HEK293 (cell line): ENCODE results near the gene BRF1.
A peak's percentile ranks its signal among the peaks of the same experiment; 100 is the strongest.

ENCODE experiments used
- CTCF ChIA-PET: fragments of 350-600 bp; formaldehyde crosslinking; extraction: SDS; loops from one replicate; lab custom pipeline; 2021; ENCODE audit warnings: antibody characterized with exemption; lab: Yijun Ruan, JAX
- POLR2A ChIA-PET: fragments of 300-600 bp; formaldehyde crosslinking; extraction: SDS; loops from one replicate; lab custom pipeline; 2020; ENCODE audit warnings: antibody characterized with exemption, inconsistent platforms; lab: Yijun Ruan, JAX
- H3K27ac ChIP-seq: fragments of 200-500 bp; sonication (Bioruptor generic); 2 replicates; pipeline ENCODE4 v1.5.1; 2014; ENCODE audit warnings: low read depth, low read length, control low read depth, inconsistent platforms; ENCODE audit errors: extremely low read depth
- H3K36me3 ChIP-seq, 2 experiments: fragments of 200-500 bp in 1 of 2; sonication (Bioruptor generic) in 1 of 2; 1 replicate in 1 of 2; 2 replicates in 1 of 2; pipeline ENCODE4 v1.5.1; 2014 to 2017; ENCODE audit warnings: inconsistent platforms in 2 of 2, low read length in 2 of 2; ENCODE audit not compliant: control insufficient read depth in 2 of 2, insufficient read depth in 1 of 2
- H3K4me1 ChIP-seq: fragments of 200-500 bp; sonication (Bioruptor generic); 2 replicates; pipeline ENCODE4 v1.5.1; 2014; ENCODE audit warnings: mild to moderate bottlenecking, low read length, inconsistent platforms; ENCODE audit not compliant: control insufficient read depth, insufficient read depth
- H3K4me3 ChIP-seq: 2 replicates; pipeline ENCODE4 v1.5.1; 2011; ENCODE audit warnings: low read depth, mild to moderate bottlenecking, control low read depth, low read length, moderate library complexity
- H3K9me3 ChIP-seq: fragments of 200-500 bp; sonication (Bioruptor generic); 2 replicates; pipeline ENCODE4 v1.5.1; 2014; ENCODE audit warnings: low read depth, low read length, inconsistent platforms; ENCODE audit not compliant: control insufficient read depth, insufficient read depth
- EGR2 ChIP-seq: fragments of 450-650 bp; formaldehyde crosslinking; IDR thresholded peaks from 2 replicates; pipeline ENCODE4 v1.5.1; 2016; ENCODE audit warnings: low read depth, missing biosample characterization, missing genetic modification characterization
- GLI4 ChIP-seq: fragments of 450-650 bp; formaldehyde crosslinking; IDR thresholded peaks from 2 replicates; pipeline ENCODE4 v1.5.1; 2016; ENCODE audit warnings: missing biosample characterization, missing genetic modification characterization
- GLIS1 ChIP-seq: fragments of 450-650 bp; formaldehyde crosslinking; IDR thresholded peaks from 2 replicates; pipeline ENCODE4 v1.5.1; 2016; ENCODE audit warnings: missing biosample characterization, missing genetic modification characterization
- GLIS2 ChIP-seq: fragments of 450-650 bp; formaldehyde crosslinking; IDR thresholded peaks from 2 replicates; pipeline ENCODE4 v1.5.1; 2016; ENCODE audit warnings: missing biosample characterization, missing genetic modification characterization
- HIC1 ChIP-seq: fragments of 450-650 bp; formaldehyde crosslinking; IDR thresholded peaks from 2 replicates; pipeline ENCODE4 v1.5.1; 2016; ENCODE audit warnings: missing biosample characterization, missing genetic modification characterization
- KLF8 ChIP-seq: fragments of 450-650 bp; formaldehyde crosslinking; IDR thresholded peaks from 2 replicates; pipeline ENCODE4 v1.5.1; 2016; ENCODE audit warnings: missing biosample characterization, missing genetic modification characterization
- PATZ1 ChIP-seq: fragments of 450-650 bp; formaldehyde crosslinking; IDR thresholded peaks from 2 replicates; pipeline ENCODE4 v1.5.1; 2016; ENCODE audit warnings: missing biosample characterization, missing genetic modification characterization
- PRDM10 ChIP-seq: fragments of 450-650 bp; formaldehyde crosslinking; IDR thresholded peaks from 2 replicates; pipeline ENCODE4 v1.5.1; 2016; ENCODE audit warnings: missing biosample characterization, missing genetic modification characterization
- SALL2 ChIP-seq: fragments of 450-650 bp; formaldehyde crosslinking; IDR thresholded peaks from 2 replicates; pipeline ENCODE4 v1.5.0; 2017; ENCODE audit warnings: missing biosample characterization, mild to moderate bottlenecking, missing genetic modification characterization, borderline replicate concordance
- SCRT2 ChIP-seq: fragments of 450-650 bp; formaldehyde crosslinking; IDR thresholded peaks from 2 replicates; pipeline ENCODE4 v1.5.1; 2016; ENCODE audit warnings: missing biosample characterization, missing genetic modification characterization
- SP2 ChIP-seq: fragments of 450-650 bp; formaldehyde crosslinking; IDR thresholded peaks from 2 replicates; pipeline ENCODE4 v1.5.1; 2016; ENCODE audit warnings: missing biosample characterization, missing genetic modification characterization
- SP7 ChIP-seq: fragments of 450-650 bp; formaldehyde crosslinking; IDR thresholded peaks from 2 replicates; pipeline ENCODE4 v1.5.1; 2016; ENCODE audit warnings: missing biosample characterization, missing genetic modification characterization
- ZBTB26 ChIP-seq: fragments of 450-650 bp; formaldehyde crosslinking; optimal IDR thresholded peaks from 2 replicates; pipeline ENCODE3; 2016; ENCODE audit warnings: missing biosample characterization, mild to moderate bottlenecking, missing genetic modification characterization
- ZBTB7A ChIP-seq: fragments of 450-650 bp; formaldehyde crosslinking; IDR thresholded peaks from 2 replicates; pipeline ENCODE4 v1.5.1; 2016; ENCODE audit warnings: low read depth, missing biosample characterization, missing genetic modification characterization
- ZFHX2 ChIP-seq: fragments of 450-650 bp; formaldehyde crosslinking; conservative IDR thresholded peaks from 2 replicates; pipeline ENCODE4 v1.5.1; 2016; ENCODE audit warnings: missing biosample characterization, missing genetic modification characterization
- ZNF138 ChIP-seq: fragments of 450-650 bp; formaldehyde crosslinking; IDR thresholded peaks from 2 replicates; pipeline ENCODE4 v1.5.1; 2016; ENCODE audit warnings: missing biosample characterization, missing genetic modification characterization, borderline replicate concordance
- ZNF211 ChIP-seq: fragments of 450-650 bp; formaldehyde crosslinking; IDR thresholded peaks from 2 replicates; pipeline ENCODE4 v1.5.1; 2016; ENCODE audit warnings: low read depth, missing biosample characterization, missing genetic modification characterization
- ZNF302 ChIP-seq: fragments of 450-650 bp; formaldehyde crosslinking; IDR thresholded peaks from 2 replicates; pipeline ENCODE4 v1.5.1; 2016; ENCODE audit warnings: missing biosample characterization, missing genetic modification characterization, low read depth
- ZNF354C ChIP-seq: fragments of 450-650 bp; formaldehyde crosslinking; IDR thresholded peaks from 2 replicates; pipeline ENCODE4 v1.5.1; 2016; ENCODE audit warnings: missing biosample characterization, missing genetic modification characterization, low read depth, borderline replicate concordance
- ZNF404 ChIP-seq: fragments of 450-650 bp; formaldehyde crosslinking; IDR thresholded peaks from 2 replicates; pipeline ENCODE4 v1.5.1; 2017; ENCODE audit warnings: missing biosample characterization, missing genetic modification characterization
- ZNF530 ChIP-seq: fragments of 450-650 bp; formaldehyde crosslinking; IDR thresholded peaks from 2 replicates; pipeline ENCODE4 v1.5.1; 2016; ENCODE audit warnings: low read depth, missing biosample characterization, missing genetic modification characterization
- ZNF600 ChIP-seq: fragments of 450-650 bp; formaldehyde crosslinking; IDR thresholded peaks from 2 replicates; pipeline ENCODE4 v1.5.1; 2016; ENCODE audit warnings: missing biosample characterization, missing genetic modification characterization
- ZNF639 ChIP-seq: fragments of 450-650 bp; formaldehyde crosslinking; IDR thresholded peaks from 2 replicates; pipeline ENCODE4 v1.5.1; 2016; ENCODE audit warnings: missing biosample characterization, missing genetic modification characterization

The BRF1 gene

GRCh38 chr14:105169776-105170655 is 130.8 kb downstream of the BRF1 start (continued):
- no peak for TF ChIP-seq ZNF639 (tag by site-specific recombination)
- TF ChIP-seq HIC1 (tag by site-specific recombination) = peak; percentile 72; the same call in 1 of the 2 replicates
- peak; percentile 26; the same call in 1 of the 2 replicates for TF ChIP-seq SP7 (tag by site-specific recombination)
- TF ChIP-seq GLI4 (tag by site-specific recombination) = no peak
- peak; percentile 14; the same call in 1 of the 2 replicates for TF ChIP-seq GLIS1
- no peak for TF ChIP-seq ZNF138 (tag by site-specific recombination)
- no peak for TF ChIP-seq ZNF302
- no peak for TF ChIP-seq ZNF211
- TF ChIP-seq ZNF600 (tag by site-specific recombination) = peak; percentile 93
- TF ChIP-seq ZFHX2 (tag by site-specific recombination) = peak; percentile 97
- no peak for TF ChIP-seq SCRT2
- TF ChIP-seq ZNF404 (tag by site-specific recombination) = no peak
- TF ChIP-seq PATZ1 (tag by site-specific recombination) = peak; percentile 68
- no peak for TF ChIP-seq KLF8
- peak; percentile 50 for TF ChIP-seq SP2

GRCh38 chr14:105168979-105169507 is 131.8 kb downstream of the BRF1 start:
- Histone ChIP-seq H3K9me3 (no peaks in the 10 kb centered on the region), H3K4me1 (peaks cover 3% of the 10 kb centered on the region; the same call in 1 of the 2 replicates), H3K4me3 (no peak overlapping the region), H3K36me3 (peaks cover 0 to 4% of the 10 kb centered on the region in 2 experiments; a peak in 1 of 3 replicates), H3K27ac (peak overlapping the region; percentile 24; the same call in 1 of the 2 replicates)
- ChIA-PET POLR2A (interaction anchor here (1.3 to 2.0 kb wide), 2 partner anchors 12 to 132 kb away, joined by 3 to 9 read pairs; partner anchors contain the start of gene NUDT14), CTCF (interaction anchor here (0.7 to 3.7 kb wide), 5 partner anchors 9 to 192 kb away, joined by 3 to 18 read pairs (median 3); partner anchors contain the start of gene NUDT14)
- TF ChIP-seq ZNF530 (tag by site-specific recombination) (no peak), ZBTB26 (tag by site-specific recombination) (peak; percentile 28), EGR2 (tag by site-specific recombination) (peak; percentile 23), GLIS1 (peak; percentile 63), ZBTB7A (tag by site-specific recombination) (peak; percentile 21; the same call in 1 of the 2 replicates), ZNF639 (tag by site-specific recombination) (no peak), PRDM10 (tag by site-specific recombination) (peak; percentile 60), SALL2 (tag by site-specific recombination) (no peak), ZNF354C (no peak), GLIS2 (peak; percentile 41; the same call in 1 of the 2 replicates)
